ENCODE results near the gene LRRN2.

DNA sequence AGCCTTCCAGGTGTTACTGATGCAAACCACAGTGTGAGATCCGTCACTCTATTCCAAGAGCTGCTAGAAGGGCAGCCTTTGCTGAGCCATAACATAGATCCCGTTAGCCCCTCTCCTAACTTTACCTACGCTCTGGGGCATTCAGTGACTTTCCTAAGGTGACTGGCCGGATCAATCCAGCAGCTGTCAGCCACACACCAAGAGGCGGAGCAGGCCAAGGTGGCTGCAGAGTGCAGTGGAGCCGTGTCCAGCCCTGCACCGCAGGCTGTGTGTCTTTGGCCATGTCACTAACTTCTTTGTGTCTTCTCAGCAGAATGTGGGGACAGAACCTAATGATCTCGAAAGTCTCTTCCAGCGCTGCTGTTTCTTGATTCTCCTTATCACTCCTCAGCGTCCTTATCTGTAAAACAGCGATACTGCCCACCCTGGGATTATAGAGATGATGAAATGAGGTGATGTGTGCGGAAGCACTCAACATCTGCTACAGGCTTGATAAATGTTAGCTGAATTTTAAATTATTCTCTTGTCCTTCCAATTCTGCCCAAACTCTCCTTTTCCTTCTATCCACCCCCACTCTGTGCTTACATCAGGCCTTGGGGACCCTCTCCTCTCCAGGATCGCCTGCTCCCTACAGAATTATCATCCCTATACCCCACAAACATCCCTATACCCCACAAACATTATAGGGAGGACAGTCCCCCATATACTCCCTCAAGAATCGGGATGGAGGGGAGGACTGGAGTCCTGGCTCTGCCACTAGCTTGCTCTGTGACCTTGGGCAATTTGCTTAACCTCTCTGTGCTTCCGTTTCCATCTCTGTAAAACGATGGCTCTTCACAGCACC is 25.8 kb upstream of the LRRN2 start:
- TF ChIP-seq, protein P1, sequence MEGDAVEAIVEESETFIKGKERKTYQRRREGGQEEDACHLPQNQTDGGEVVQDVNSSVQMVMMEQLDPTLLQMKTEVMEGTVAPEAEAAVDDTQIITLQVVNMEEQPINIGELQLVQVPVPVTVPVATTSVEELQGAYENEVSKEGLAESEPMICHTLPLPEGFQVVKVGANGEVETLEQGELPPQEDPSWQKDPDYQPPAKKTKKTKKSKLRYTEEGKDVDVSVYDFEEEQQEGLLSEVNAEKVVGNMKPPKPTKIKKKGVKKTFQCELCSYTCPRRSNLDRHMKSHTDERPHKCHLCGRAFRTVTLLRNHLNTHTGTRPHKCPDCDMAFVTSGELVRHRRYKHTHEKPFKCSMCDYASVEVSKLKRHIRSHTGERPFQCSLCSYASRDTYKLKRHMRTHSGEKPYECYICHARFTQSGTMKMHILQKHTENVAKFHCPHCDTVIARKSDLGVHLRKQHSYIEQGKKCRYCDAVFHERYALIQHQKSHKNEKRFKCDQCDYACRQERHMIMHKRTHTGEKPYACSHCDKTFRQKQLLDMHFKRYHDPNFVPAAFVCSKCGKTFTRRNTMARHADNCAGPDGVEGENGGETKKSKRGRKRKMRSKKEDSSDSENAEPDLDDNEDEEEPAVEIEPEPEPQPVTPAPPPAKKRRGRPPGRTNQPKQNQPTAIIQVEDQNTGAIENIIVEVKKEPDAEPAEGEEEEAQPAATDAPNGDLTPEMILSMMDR (IDR thresholded peaks at IDR 0.05): no peak
- no peak for TF ChIP-seq POLR2A (IDR thresholded peaks at IDR 0.05)

Measured in body of pancreas (tissue), 4 donors.